Measurements from ENCODE around the gene CSE1L.

- TF ChIP-seq RAD21 (IDR thresholded peaks at IDR 0.05; ENCODE audit: low read depth) (no peak), CTCF (IDR thresholded peaks at IDR 0.05 in 2 of 3, conservative IDR thresholded peaks at IDR 0.05 in 1 of 3; ENCODE audit: borderline replicate concordance in 1 of 3, insufficient read depth in 1 of 3, low read depth in 2 of 3, low read length in 2 of 3) (no peak), CBX3 (IDR thresholded peaks at IDR 0.05; ENCODE audit: low read depth) (no peak), ELF1 (IDR thresholded peaks at IDR 0.05; ENCODE audit: borderline replicate concordance, low read depth) (no peak), POLR2A (IDR thresholded peaks at IDR 0.05; ENCODE audit: borderline replicate concordance, extremely low read depth, insufficient read depth, insufficient read length) (no peak), EZH2 (IDR thresholded peaks at IDR 0.05) (no peak), SIN3A (IDR thresholded peaks at IDR 0.05; ENCODE audit: low read depth) (no peak), JUND (IDR thresholded peaks at IDR 0.05) (no peak), TCF7L2 (IDR thresholded peaks at IDR 0.05; ENCODE audit: borderline replicate concordance, extremely low read depth, insufficient read depth, insufficient read length) (no peak), ATF3 (IDR thresholded peaks at IDR 0.05) (no peak), POLR2AphosphoS5 (IDR thresholded peaks at IDR 0.05; ENCODE audit: low read depth, low read length) (no peak)
These were observed 60.2 kb downstream of the CSE1L start for GRCh38 chr20:49106328-49106727.
